PFSK-1 (cell line): ENCODE measurements around the gene HOXD11.

Experiments used
- FOXP2 ChIP-seq: optimal IDR thresholded peaks from 2 replicates; pipeline ENCODE3; 2011; ENCODE audit warnings: borderline replicate concordance, control low read depth, inconsistent platforms; ENCODE audit not compliant: insufficient read depth; ENCODE audit errors: extremely low read length, extremely low read depth
- POLR2AphosphoS5 ChIP-seq: IDR thresholded peaks from 2 replicates; pipeline ENCODE4 v1.6.1; 2012; ENCODE audit warnings: low read depth, mild to moderate bottlenecking, control low read depth, low read length, moderate library complexity
- REST ChIP-seq, 2 experiments: IDR thresholded peaks; 2 replicates each; pipeline versions ENCODE4 v1.6.1 to v1.8.0; 2011 to 2012; ENCODE audit warnings: low read depth in 2 of 2, low read length in 2 of 2, control low read depth in 1 of 2, inconsistent platforms in 1 of 2, mild to moderate bottlenecking in 1 of 2, moderate library complexity in 1 of 2; ENCODE audit not compliant: insufficient read depth in 1 of 2
- SIN3A ChIP-seq: IDR thresholded peaks from 2 replicates; pipeline ENCODE4 v1.6.1; 2012; ENCODE audit warnings: mild to moderate bottlenecking, low read length, moderate library complexity, borderline replicate concordance; ENCODE audit not compliant: insufficient read depth
- TAF1 ChIP-seq: IDR thresholded peaks from 2 replicates; pipeline ENCODE4 v1.6.1; 2012; ENCODE audit warnings: low read length, control low read depth, borderline replicate concordance; ENCODE audit not compliant: insufficient read depth

HOXD11 gene

GRCh38 chr2:176075481-176075880 is 31.6 kb upstream of the HOXD11 start:
- TF ChIP-seq REST (IDR thresholded peaks at IDR 0.05; ENCODE audit: insufficient read depth in 1 of 2, low read depth in 2 of 2, low read length in 2 of 2) = no peak
- TF ChIP-seq TAF1 = no peak
- TF ChIP-seq FOXP2 = no peak
- TF ChIP-seq POLR2AphosphoS5 = no peak
- TF ChIP-seq SIN3A = no peak

DNA sequence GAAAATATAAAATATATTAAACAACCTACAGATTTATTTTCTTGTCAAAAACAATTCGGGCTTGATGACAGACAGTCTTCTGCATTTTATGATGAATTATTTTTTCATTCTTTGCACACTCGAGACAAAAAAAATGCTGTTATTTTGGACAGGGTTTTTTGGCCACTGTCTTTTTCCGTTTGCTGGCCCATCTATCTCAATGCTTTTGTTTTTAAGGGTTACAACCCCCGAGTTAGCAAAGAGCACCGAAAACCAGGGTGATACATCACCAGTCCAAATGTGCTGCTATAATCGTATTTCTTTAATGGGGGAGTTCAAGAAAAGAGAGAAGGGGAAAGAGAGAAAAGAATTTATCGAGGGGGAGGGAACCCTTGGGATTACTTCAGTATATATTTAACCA is 31.0 kb upstream of the HOXD11 start:
- TF ChIP-seq REST (IDR thresholded peaks at IDR 0.05; ENCODE audit: insufficient read depth in 1 of 2, low read depth in 2 of 2, low read length in 2 of 2) = no peak
- no peak for TF ChIP-seq SIN3A
- no peak for TF ChIP-seq FOXP2
- no peak for TF ChIP-seq POLR2AphosphoS5
- no peak for TF ChIP-seq TAF1

- TF ChIP-seq SIN3A = no peak
- no peak for TF ChIP-seq POLR2AphosphoS5
- TF ChIP-seq FOXP2 = no peak
- no peak for TF ChIP-seq TAF1
- TF ChIP-seq REST (IDR thresholded peaks at IDR 0.05; ENCODE audit: insufficient read depth in 1 of 2, low read depth in 2 of 2, low read length in 2 of 2) = no peak
Measured at GRCh38 chr2:176076796-176077195, 30.3 kb upstream of the HOXD11 start.

GRCh38 chr2:176078541-176079284 is 28.4 kb upstream of the HOXD11 start:
- TF ChIP-seq POLR2AphosphoS5 = no peak
- no peak for TF ChIP-seq REST (IDR thresholded peaks at IDR 0.05; ENCODE audit: insufficient read depth in 1 of 2, low read depth in 2 of 2, low read length in 2 of 2)
- no peak for TF ChIP-seq TAF1

GRCh38 chr2:176079285-176079830 is 27.7 kb upstream of the HOXD11 start:
- no peak for TF ChIP-seq SIN3A
- TF ChIP-seq REST (IDR thresholded peaks at IDR 0.05; ENCODE audit: insufficient read depth in 1 of 2, low read depth in 2 of 2, low read length in 2 of 2) = no peak
- TF ChIP-seq TAF1 = no peak
- TF ChIP-seq POLR2AphosphoS5 = no peak
- TF ChIP-seq FOXP2 = no peak
